ENCODE measurements around the gene HBZ. TPM values are rescaled to one million over a fixed set of nuclear protein-coding genes. Genes with fewer than 3 reads are reported as not detected.

The HBZ gene
- total RNA-seq, 1 experiment from 2014 or later: not detected

DNA sequence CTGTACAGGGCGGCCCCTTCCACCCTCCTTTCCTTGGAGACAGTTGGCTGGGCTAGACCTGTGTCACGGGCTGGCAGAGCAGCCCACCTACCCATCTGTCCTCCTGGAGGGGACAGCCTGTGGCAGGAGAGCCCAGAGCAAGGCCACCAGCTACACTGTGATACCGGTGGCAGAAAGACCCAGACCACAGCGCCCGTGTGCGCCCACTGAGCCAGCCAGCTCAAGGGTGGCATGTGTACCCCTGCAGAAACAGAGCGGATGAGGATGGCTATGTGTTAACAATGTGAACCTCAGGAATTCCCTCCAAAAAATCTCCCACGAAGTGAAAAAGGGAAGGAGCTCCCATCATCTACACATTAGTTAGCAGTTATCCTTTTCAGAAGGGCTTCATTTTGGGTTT lies 34.9 kb downstream of the HBZ start:
- H3K27ac ChIP-seq (ENCODE audit: low read length): no peak overlapping the region
- intact Hi-C loops (cut with micrococcal nuclease): no loop called here
- no peak overlapping the region for H2AFZ ChIP-seq (ENCODE audit: low read length)
- no peak overlapping the region for H3K9ac ChIP-seq (ENCODE audit: low read length)
- ChIA-PET CTCF (no interaction called here), POLR2A (ENCODE audit: unreplicated experiment) (interaction anchor here (0.7 kb wide), 1 partner anchor 22 kb away, joined by 3 read pairs; no protein-coding TSS in a partner anchor)
- no TSS peak for BruUV-seq (replicated peaks)
- DNase-seq: no peak
- H3F3A ChIP-seq (ENCODE audit: low read length, unreplicated experiment): no peaks in the 10 kb centered on the region
- ATAC-seq: no peak
- H3K9me2 ChIP-seq (replicated peaks; ENCODE audit: low read length): no peaks in the 10 kb centered on the region
- H3K27me3 ChIP-seq (ENCODE audit: low read length): no peaks in the 10 kb centered on the region
- H3K4me3 ChIP-seq (ENCODE audit: low read length): no peak overlapping the region
- H4K20me1 ChIP-seq (ENCODE audit: low read length): no peaks in the 10 kb centered on the region
- TF ChIP-seq EZH2phosphoT487 (IDR thresholded peaks at IDR 0.05; ENCODE audit: borderline replicate concordance, low read length) (no peak), EZH2 (IDR thresholded peaks at IDR 0.05; ENCODE audit: low read length, unreplicated experiment) (no peak)
- TF ChIP-seq, protein P1, sequence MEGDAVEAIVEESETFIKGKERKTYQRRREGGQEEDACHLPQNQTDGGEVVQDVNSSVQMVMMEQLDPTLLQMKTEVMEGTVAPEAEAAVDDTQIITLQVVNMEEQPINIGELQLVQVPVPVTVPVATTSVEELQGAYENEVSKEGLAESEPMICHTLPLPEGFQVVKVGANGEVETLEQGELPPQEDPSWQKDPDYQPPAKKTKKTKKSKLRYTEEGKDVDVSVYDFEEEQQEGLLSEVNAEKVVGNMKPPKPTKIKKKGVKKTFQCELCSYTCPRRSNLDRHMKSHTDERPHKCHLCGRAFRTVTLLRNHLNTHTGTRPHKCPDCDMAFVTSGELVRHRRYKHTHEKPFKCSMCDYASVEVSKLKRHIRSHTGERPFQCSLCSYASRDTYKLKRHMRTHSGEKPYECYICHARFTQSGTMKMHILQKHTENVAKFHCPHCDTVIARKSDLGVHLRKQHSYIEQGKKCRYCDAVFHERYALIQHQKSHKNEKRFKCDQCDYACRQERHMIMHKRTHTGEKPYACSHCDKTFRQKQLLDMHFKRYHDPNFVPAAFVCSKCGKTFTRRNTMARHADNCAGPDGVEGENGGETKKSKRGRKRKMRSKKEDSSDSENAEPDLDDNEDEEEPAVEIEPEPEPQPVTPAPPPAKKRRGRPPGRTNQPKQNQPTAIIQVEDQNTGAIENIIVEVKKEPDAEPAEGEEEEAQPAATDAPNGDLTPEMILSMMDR (conservative IDR thresholded peaks at IDR 0.05; ENCODE audit: low read depth, low read length): no peak
- H3K36me3 ChIP-seq (ENCODE audit: low read depth, low read length): peaks cover 13% of the 10 kb centered on the region
- no peak overlapping the region for H3K4me2 ChIP-seq (ENCODE audit: low read length)
- no peaks in the 10 kb centered on the region for H3K4me1 ChIP-seq (ENCODE audit: insufficient read depth, low read length)
- no peaks in the 10 kb centered on the region for H3K9me3 ChIP-seq (ENCODE audit: low read length)
- no peaks in the 10 kb centered on the region for H3K79me2 ChIP-seq (ENCODE audit: low read length)

DNA sequence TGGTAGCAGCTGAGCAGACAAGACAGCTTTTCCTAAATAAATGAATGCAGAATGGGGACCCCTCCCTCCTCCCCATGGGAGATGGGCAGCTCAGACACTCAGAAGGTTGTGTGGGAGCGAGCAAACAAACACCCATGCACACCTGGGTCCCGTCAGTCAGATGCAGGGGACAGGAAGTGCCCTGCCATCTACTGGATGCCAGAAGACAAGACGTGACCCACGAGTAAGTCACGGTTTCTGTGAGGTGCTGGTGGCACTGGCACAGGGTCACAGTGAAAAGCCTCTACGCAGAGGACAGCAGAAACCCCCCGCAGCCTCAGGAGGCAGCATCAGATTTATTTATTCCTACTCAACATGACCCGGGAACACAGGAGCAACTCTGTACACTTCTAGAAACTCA lies 36.2 kb downstream of the HBZ start:
- CTCF ChIA-PET: no interaction called here
- intact Hi-C loops (cut with micrococcal nuclease): no loop called here
- no peak overlapping the region for H3K9ac ChIP-seq (ENCODE audit: low read length)
- ATAC-seq (peak; percentile 42; the same call in 1 of the 2 replicates), DNase-seq (peak; percentile 9)
- POLR2A ChIA-PET (ENCODE audit: unreplicated experiment): no interaction called here
- H3K27ac ChIP-seq (ENCODE audit: low read length): no peak overlapping the region
- no peaks in the 10 kb centered on the region for H3K4me1 ChIP-seq (ENCODE audit: insufficient read depth, low read length)
- peaks cover 13% of the 10 kb centered on the region for H3K36me3 ChIP-seq (ENCODE audit: low read depth, low read length)
- no peak overlapping the region for H2AFZ ChIP-seq (ENCODE audit: low read length)
- H3K4me3 ChIP-seq (ENCODE audit: low read length): no peak overlapping the region
- H3K9me2 ChIP-seq (replicated peaks; ENCODE audit: low read length): no peaks in the 10 kb centered on the region
- no peaks in the 10 kb centered on the region for H3K27me3 ChIP-seq (ENCODE audit: low read length)
- no peaks in the 10 kb centered on the region for H3F3A ChIP-seq (ENCODE audit: low read length, unreplicated experiment)
- TF ChIP-seq, protein P1 (conservative IDR thresholded peaks at IDR 0.05; ENCODE audit: low read depth, low read length): peak; percentile 44; the same call in 1 of the 2 replicates
- no peak for TF ChIP-seq EZH2phosphoT487 (IDR thresholded peaks at IDR 0.05; ENCODE audit: borderline replicate concordance, low read length)
- H3K79me2 ChIP-seq (ENCODE audit: low read length): no peaks in the 10 kb centered on the region
- no TSS peak for BruUV-seq (replicated peaks)
- no peaks in the 10 kb centered on the region for H4K20me1 ChIP-seq (ENCODE audit: low read length)
- no peak overlapping the region for H3K4me2 ChIP-seq (ENCODE audit: low read length)
- H3K9me3 ChIP-seq (ENCODE audit: low read length): no peaks in the 10 kb centered on the region

DNA sequence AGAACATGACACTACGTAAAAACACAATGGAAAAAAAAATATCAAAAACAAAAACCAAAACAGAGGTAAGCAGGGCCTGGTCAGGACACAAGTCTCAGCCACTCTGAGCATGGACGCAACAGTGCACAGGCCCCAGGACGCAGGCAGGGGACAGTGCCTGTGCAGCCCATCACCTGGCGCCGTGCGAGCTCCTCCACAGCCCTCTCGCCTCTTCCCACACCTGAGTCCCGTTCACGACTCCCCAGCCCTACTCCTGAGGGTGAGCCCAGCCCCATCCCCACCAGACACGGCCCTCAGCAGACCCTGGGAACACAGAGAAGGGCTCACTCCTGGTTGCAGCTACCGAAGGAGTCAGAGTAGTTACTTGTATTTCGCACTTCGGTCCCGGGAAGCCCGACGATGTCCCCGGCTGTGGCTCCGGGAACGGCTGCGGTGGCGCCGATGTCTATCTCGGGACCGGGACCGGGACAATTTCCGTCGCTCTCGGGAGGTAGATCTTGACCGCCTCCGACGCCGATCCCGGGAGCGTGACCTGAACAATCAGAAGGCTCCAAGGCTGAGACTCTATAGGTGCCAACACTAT lies 37.3 kb downstream of the HBZ start:
- POLR2A ChIA-PET (ENCODE audit: unreplicated experiment): no interaction called here
- no peaks in the 10 kb centered on the region for H4K20me1 ChIP-seq (ENCODE audit: low read length)
- no peak overlapping the region for H3K4me3 ChIP-seq (ENCODE audit: low read length)
- CTCF ChIA-PET: no interaction called here
- BruUV-seq (replicated peaks): no TSS peak
- no peaks in the 10 kb centered on the region for H3F3A ChIP-seq (ENCODE audit: low read length, unreplicated experiment)
- H3K4me1 ChIP-seq (ENCODE audit: insufficient read depth, low read length): no peaks in the 10 kb centered on the region
- no peaks in the 10 kb centered on the region for H3K9me2 ChIP-seq (replicated peaks; ENCODE audit: low read length)
- peaks cover 13% of the 10 kb centered on the region for H3K36me3 ChIP-seq (ENCODE audit: low read depth, low read length)
- no peak overlapping the region for H2AFZ ChIP-seq (ENCODE audit: low read length)
- no peak overlapping the region for H3K27ac ChIP-seq (ENCODE audit: low read length)
- no peak overlapping the region for H3K4me2 ChIP-seq (ENCODE audit: low read length)
- H3K27me3 ChIP-seq (ENCODE audit: low read length): no peaks in the 10 kb centered on the region
- intact Hi-C loops (cut with micrococcal nuclease): no loop called here
- no peak for TF ChIP-seq EZH2 (IDR thresholded peaks at IDR 0.05; ENCODE audit: low read length, unreplicated experiment)
- no peak for TF ChIP-seq EZH2phosphoT487 (IDR thresholded peaks at IDR 0.05; ENCODE audit: borderline replicate concordance, low read length)
- TF ChIP-seq, protein P1 (conservative IDR thresholded peaks at IDR 0.05; ENCODE audit: low read depth, low read length): no peak
- H3K9me3 ChIP-seq (ENCODE audit: low read length): no peaks in the 10 kb centered on the region
- no peak for ATAC-seq
- no peaks in the 10 kb centered on the region for H3K79me2 ChIP-seq (ENCODE audit: low read length)
- no peak overlapping the region for H3K9ac ChIP-seq (ENCODE audit: low read length)
- DNase-seq: no peak
